ENCODE results near the gene FLRT3.

GRCh38 chr20:14307956-14308355, 29.5 kb downstream of the FLRT3 start:
- no peak for TF ChIP-seq CTCF (IDR thresholded peaks at IDR 0.05)
- TF ChIP-seq POLR2AphosphoS5 (IDR thresholded peaks at IDR 0.05): no peak

All from esophagus muscularis mucosa (tissue), 3 donors.